ENCODE data around the gene PKD2L1. TPM values are rescaled to one million over a fixed set of nuclear protein-coding genes. Genes with fewer than 3 reads are reported as not detected.

PKD2L1 gene
- total RNA-seq, 1 donor, result not detected

DNA sequence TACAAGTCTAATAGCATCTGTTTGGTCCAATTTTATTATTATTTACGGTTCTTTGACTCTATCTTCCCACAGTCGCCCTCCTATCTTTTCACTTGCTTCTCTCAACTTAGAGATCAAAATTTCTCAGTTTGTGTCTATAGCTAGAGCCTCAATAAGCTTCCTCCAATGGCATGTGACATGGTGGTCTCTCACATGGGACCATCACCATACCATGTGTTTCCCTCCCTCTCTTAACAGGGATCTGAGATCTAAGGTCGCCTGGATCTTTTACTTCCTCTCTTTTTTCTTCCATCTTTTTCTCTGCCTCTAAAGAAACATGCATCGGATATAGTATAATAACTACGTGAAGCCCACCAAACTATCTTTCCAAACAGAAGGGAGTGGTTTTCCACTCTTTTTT is 1.8 kb downstream of the PKD2L1 start:
- no peaks in the 10 kb centered on the region for H3K36me3 ChIP-seq (ENCODE audit: insufficient read depth, low read length)
- TF ChIP-seq, protein P1, sequence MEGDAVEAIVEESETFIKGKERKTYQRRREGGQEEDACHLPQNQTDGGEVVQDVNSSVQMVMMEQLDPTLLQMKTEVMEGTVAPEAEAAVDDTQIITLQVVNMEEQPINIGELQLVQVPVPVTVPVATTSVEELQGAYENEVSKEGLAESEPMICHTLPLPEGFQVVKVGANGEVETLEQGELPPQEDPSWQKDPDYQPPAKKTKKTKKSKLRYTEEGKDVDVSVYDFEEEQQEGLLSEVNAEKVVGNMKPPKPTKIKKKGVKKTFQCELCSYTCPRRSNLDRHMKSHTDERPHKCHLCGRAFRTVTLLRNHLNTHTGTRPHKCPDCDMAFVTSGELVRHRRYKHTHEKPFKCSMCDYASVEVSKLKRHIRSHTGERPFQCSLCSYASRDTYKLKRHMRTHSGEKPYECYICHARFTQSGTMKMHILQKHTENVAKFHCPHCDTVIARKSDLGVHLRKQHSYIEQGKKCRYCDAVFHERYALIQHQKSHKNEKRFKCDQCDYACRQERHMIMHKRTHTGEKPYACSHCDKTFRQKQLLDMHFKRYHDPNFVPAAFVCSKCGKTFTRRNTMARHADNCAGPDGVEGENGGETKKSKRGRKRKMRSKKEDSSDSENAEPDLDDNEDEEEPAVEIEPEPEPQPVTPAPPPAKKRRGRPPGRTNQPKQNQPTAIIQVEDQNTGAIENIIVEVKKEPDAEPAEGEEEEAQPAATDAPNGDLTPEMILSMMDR (IDR thresholded peaks at IDR 0.05; ENCODE audit: extremely low read depth, low read depth, low read length), result no peak

DNA sequence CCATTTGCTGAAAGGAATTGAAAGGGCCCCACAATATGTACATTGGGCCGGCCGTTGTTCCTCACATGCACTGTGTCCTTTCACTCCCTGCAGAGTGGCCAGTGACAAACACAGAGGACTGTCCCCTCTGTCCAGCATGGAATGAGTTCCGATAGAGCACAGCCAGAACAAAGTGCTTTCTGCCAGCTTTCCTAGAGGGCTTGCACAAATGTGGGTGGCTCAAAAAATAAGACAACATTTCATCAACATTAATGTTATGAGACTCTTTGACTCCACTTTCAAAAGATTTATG is 2.4 kb downstream of the PKD2L1 start:
- no peak overlapping the region for H3K4me2 ChIP-seq (ENCODE audit: insufficient read depth, low read length)
- TF ChIP-seq, protein P1 (IDR thresholded peaks at IDR 0.05; ENCODE audit: extremely low read depth, low read depth, low read length), result no peak
- DNase-seq (ENCODE audit: insufficient read length, low spot score, missing footprints), result no peak
- H3K4me3 ChIP-seq (ENCODE audit: insufficient read depth, low read length), result no peak overlapping the region
- H3K27me3 ChIP-seq (ENCODE audit: insufficient read depth, low read length), result peaks cover 52% of the 10 kb centered on the region
- H2AFZ ChIP-seq (ENCODE audit: low read length), result no peak overlapping the region
- H3K36me3 ChIP-seq (ENCODE audit: insufficient read depth, low read length), result no peaks in the 10 kb centered on the region
- no peaks in the 10 kb centered on the region for H3K9me3 ChIP-seq (ENCODE audit: low read depth, low read length)
- H3K4me1 ChIP-seq (ENCODE audit: insufficient read depth, low read length), result no peaks in the 10 kb centered on the region
- H3K27ac ChIP-seq (ENCODE audit: low read depth, low read length), result no peak overlapping the region
- no peaks in the 10 kb centered on the region for H3K79me2 ChIP-seq (ENCODE audit: insufficient read depth, low read length)
- no peaks in the 10 kb centered on the region for H4K20me1 ChIP-seq (ENCODE audit: insufficient read depth, low read length)

More for the DNA sequence above, 1.8 kb downstream of the PKD2L1 start:
- H3K4me1 ChIP-seq (ENCODE audit: insufficient read depth, low read length), result no peaks in the 10 kb centered on the region
- H3K79me2 ChIP-seq (ENCODE audit: insufficient read depth, low read length), result no peaks in the 10 kb centered on the region
- no peak for DNase-seq (ENCODE audit: insufficient read length, low spot score, missing footprints)
- no peaks in the 10 kb centered on the region for H3K9me3 ChIP-seq (ENCODE audit: low read depth, low read length)
- H2AFZ ChIP-seq (ENCODE audit: low read length), result no peak overlapping the region
- no peak overlapping the region for H3K4me2 ChIP-seq (ENCODE audit: insufficient read depth, low read length)
- no peak overlapping the region for H3K4me3 ChIP-seq (ENCODE audit: insufficient read depth, low read length)
- peaks cover 57% of the 10 kb centered on the region for H3K27me3 ChIP-seq (ENCODE audit: insufficient read depth, low read length)
- no peaks in the 10 kb centered on the region for H4K20me1 ChIP-seq (ENCODE audit: insufficient read depth, low read length)
- H3K27ac ChIP-seq (ENCODE audit: low read depth, low read length), result no peak overlapping the region

DNA sequence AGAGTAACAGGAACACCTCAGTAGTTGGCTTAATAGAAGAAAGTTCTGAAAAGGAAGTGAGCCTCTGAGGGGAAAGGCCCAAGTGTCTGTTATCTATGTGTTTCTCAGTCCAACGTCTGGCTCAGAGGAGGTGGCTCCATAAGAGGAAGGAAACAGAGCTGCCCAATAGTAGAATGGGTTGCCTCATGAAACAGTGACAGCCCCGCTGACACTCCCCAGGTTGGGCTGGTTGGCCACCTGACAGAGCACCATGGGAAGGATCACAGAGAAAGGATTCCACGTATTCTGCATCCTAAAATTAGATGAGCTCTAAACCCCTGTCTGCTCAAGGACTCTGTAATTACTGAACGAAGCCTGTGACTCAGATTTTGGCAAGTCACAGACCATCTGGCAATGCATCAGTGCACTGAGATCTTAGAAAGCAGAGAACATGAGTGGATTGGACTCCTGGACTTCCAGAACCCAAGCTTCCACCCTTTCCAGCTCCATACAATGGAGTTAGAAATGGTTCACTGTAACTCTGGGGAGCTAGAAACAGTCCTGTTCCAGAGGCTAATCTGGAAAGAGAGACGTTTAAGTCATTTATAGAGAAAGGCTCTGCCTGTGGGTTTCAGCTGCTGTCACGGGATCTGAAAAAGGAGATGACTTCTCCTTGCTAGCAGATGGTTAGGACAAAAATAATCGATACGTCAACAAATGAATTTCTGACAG is 2.9 kb downstream of the PKD2L1 start:
- Histone ChIP-seq H3K79me2 (ENCODE audit: insufficient read depth, low read length) (no peaks in the 10 kb centered on the region), H3K4me2 (ENCODE audit: insufficient read depth, low read length) (no peak overlapping the region), H4K20me1 (ENCODE audit: insufficient read depth, low read length) (no peaks in the 10 kb centered on the region), H2AFZ (ENCODE audit: low read length) (no peak overlapping the region), H3K27ac (ENCODE audit: low read depth, low read length) (no peak overlapping the region), H3K9me3 (ENCODE audit: low read depth, low read length) (no peaks in the 10 kb centered on the region), H3K4me1 (ENCODE audit: insufficient read depth, low read length) (no peaks in the 10 kb centered on the region), H3K27me3 (ENCODE audit: insufficient read depth, low read length) (peaks cover 52% of the 10 kb centered on the region), H3K4me3 (ENCODE audit: insufficient read depth, low read length) (no peak overlapping the region), H3K36me3 (ENCODE audit: insufficient read depth, low read length) (no peaks in the 10 kb centered on the region)
- DNase-seq (ENCODE audit: insufficient read length, low spot score, missing footprints), result no peak
- TF ChIP-seq, protein P1 (IDR thresholded peaks at IDR 0.05; ENCODE audit: extremely low read depth, low read depth, low read length), result no peak

DNA sequence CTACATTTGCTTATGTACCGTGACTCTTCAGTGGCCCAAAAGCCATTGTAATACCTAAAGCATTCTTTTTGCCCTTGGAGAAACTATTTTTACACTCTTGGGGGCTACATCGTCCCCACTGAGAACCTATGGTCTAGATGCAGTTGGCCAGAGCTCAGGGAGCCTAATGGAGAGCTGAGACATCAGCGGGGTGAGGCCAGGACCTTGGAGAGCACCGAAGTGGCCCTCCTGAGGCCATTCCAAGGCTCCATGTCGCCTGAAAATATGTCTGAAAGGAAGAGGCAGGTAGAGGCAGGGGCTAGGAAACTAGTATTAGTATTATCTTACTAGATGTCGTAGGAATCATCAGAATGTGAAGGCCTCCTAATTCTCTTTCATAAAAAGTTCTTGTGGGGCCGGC is 4.9 kb downstream of the PKD2L1 start:
- H3K27ac ChIP-seq (ENCODE audit: low read depth, low read length), result no peak overlapping the region
- peaks cover 41% of the 10 kb centered on the region for H3K27me3 ChIP-seq (ENCODE audit: insufficient read depth, low read length)
- H3K9me3 ChIP-seq (ENCODE audit: low read depth, low read length), result no peaks in the 10 kb centered on the region
- no peak for DNase-seq (ENCODE audit: insufficient read length, low spot score, missing footprints)
- no peak overlapping the region for H3K4me3 ChIP-seq (ENCODE audit: insufficient read depth, low read length)
- H3K79me2 ChIP-seq (ENCODE audit: insufficient read depth, low read length), result no peaks in the 10 kb centered on the region
- no peak overlapping the region for H2AFZ ChIP-seq (ENCODE audit: low read length)
- no peaks in the 10 kb centered on the region for H3K4me1 ChIP-seq (ENCODE audit: insufficient read depth, low read length)
- H4K20me1 ChIP-seq (ENCODE audit: insufficient read depth, low read length), result no peaks in the 10 kb centered on the region
- TF ChIP-seq, protein P1 (IDR thresholded peaks at IDR 0.05; ENCODE audit: extremely low read depth, low read depth, low read length), result no peak
- H3K4me2 ChIP-seq (ENCODE audit: insufficient read depth, low read length), result no peak overlapping the region
- H3K36me3 ChIP-seq (ENCODE audit: insufficient read depth, low read length), result no peaks in the 10 kb centered on the region

Data from osteoblast (primary cell).